HG03280 (cell line): ENCODE data around the gene LKAAEAR1.

ENCODE experiments used
- ATAC-seq: cut with Tn5 transposase; IDR thresholded peaks from one replicate; pipeline ENCODE4 v1.9.1; 2021; ENCODE audit warnings: mild to moderate bottlenecking, moderate library complexity; ENCODE audit not compliant: unreplicated experiment

Gene LKAAEAR1

DNA sequence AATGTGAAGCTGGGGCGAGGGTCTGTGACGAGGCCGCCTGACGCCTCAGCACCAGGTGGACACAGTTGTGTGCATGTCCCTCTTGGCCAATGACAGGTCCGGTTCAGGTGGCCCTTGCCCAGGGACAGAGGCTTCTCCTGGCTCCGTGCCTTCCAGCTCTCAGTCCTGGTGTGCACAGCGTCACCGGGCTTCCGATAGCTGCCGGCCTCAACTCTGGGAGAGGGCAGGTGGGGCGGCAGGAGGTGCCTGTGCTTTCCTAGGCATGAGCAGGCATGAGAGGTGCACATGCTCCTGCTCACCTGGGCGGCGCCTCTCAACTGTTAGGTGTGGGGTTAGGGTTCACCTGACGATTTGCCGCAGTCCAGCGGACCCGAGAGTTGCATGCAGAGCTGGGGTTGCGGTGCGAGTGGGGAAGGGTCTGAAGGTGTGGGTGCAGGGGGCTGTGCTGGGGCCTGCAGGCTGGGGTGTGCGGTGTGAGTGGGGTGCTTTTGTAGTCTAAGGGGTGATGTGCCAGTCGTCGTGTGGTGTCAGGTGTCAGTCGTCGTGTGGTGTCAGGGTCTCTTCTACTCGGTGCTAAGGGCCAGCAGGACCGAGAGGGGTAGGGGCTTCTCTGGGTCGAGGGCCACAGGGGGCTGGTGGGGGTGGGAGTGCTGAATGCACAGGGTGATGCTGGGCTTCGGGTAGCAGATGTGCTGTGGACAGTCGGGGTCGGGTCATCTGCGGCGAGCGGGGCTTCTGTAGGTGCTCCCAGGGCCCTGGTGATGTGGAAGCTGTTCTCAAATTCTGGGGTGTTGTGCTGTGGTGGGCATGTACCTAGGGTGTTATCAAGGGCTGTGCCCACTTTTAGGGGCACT is 31.0 kb downstream of the LKAAEAR1 start:
- ATAC-seq: no peak

DNA sequence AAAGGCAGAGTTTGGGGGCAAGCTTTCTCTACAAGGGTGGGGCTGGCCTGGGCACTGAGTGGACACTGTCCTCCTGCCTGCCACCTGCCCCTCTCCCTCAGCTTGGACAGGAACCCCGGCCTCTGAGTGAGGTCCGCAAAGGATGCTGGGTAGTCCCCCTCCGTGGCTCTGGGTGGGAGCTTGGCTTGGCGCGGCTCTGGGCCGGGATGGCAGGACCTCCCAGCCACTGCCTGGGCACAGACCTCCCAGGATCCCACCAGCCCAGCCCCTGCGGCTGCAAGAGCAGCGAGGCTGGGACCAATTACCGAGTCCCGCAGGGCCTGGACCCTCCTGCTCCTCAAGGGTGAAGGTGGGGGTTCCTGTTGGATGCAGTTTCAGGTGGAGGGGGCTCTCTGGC is 31.9 kb downstream of the LKAAEAR1 start:
- no peak for ATAC-seq

DNA sequence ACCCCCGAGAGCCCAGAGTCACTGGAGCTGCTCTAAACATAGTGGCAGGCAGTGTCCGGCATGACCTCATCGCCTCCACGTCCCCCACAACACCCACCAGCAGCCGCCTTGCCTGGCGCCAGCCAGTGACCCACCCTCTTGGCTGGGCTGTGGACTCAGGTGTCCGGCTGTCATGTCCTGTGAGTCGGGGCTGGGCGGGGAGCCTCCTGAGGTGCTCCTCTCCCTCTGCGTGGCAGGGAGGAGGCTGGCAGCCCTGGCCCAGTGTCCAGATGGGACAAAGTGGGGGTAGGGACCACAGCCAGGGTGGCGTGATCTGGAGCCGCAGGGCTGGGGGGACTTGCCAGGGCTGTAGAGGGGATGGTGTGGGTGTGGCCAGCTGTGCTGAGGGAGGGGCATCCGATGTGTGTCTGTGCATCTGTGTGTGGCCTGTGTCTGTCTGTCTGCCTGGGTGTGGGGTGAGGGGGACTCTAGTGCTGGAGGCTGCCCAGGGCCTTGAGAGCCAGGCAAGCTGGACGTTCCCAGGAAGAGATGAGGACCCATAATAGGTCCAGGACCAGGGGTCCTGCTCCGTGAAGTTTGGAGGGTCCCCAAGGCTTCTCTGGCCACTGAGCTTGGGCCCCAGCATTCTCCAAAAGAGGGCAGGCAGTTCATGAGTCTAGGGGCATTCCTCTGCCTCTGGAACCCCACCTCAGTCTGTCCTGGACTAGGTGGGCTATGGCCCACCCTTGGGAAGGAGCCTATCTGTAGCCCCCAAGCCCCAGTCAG is 32.5 kb downstream of the LKAAEAR1 start:
- ATAC-seq: no peak

DNA sequence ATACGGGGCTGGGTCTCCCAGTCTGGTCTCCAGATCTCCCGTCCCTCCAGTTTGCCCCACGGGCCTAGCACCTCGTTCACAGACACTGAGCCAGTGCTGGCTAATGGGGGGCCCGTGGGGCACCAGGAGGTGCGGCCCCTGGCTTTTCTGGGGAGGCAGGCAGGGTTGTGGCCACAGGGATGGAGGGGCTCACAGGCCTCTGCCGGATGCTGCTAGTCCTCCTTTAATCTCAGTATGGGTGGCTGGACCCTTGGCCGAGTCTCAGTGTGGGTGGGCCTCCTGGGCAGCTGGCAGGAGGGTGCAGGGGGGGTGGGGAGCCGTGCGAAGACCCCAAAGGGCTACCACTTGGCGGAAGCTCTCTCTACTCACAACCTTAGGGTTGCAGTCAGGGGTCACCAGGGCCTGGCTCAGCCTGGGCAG is 33.2 kb downstream of the LKAAEAR1 start:
- ATAC-seq: no peak

DNA sequence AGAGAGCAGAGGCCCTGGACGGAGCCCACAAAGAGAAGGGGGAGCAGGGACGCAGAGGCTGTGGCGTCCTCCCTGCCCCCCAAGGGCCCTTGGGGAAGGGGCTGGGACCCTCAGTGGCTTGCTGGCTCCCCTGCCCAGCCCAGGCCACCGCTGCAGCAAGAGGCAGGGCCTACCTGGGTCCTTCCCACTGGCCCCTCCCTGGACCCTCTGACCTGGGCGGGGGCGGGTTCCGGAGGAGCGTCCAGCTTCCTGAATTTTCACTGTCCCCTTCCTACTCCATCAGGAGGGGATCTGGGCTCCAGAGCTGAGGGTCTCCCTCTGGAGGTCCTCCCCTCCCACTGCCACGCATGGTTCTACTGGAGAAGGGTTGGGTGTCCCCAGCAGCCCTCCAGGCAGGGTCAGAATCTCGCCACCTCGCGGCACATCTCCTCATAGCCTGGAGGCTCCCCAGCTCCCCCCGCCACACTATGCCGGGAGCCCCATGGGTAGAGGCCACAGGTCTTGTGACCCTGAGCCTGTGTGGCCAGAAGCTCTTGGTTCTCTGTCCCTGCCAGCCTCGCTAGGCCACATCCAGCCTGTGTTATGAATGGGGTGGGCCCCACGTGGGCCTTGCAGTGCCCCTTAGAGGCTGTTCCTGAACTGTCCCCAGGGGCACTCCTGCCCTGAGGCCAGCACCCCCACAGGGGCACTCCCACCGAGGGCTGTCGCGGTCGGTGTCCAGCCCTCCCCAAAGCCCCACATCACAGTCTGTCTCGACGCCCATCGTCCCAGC is 33.8 kb downstream of the LKAAEAR1 start:
- ATAC-seq: no peak

DNA sequence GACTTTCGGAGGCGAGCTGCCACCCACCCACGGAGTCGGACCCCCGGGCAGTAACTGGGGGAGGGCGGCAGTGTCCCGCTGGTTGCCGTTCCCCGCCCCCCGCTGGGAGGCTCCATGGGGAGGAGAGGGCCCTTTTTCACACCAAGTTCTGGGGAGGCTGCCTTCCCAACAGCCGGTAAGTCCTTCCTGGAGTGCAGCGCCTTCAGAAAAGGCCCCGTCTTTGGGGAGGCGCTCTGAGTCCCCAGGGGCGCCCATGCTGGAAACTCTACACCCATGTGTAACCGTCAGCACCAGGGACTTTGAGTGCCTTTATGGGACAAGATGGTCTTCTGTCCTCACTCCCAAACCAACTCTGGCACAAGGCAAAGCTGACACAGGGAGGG is 34.3 kb downstream of the LKAAEAR1 start:
- no peak for ATAC-seq

DNA sequence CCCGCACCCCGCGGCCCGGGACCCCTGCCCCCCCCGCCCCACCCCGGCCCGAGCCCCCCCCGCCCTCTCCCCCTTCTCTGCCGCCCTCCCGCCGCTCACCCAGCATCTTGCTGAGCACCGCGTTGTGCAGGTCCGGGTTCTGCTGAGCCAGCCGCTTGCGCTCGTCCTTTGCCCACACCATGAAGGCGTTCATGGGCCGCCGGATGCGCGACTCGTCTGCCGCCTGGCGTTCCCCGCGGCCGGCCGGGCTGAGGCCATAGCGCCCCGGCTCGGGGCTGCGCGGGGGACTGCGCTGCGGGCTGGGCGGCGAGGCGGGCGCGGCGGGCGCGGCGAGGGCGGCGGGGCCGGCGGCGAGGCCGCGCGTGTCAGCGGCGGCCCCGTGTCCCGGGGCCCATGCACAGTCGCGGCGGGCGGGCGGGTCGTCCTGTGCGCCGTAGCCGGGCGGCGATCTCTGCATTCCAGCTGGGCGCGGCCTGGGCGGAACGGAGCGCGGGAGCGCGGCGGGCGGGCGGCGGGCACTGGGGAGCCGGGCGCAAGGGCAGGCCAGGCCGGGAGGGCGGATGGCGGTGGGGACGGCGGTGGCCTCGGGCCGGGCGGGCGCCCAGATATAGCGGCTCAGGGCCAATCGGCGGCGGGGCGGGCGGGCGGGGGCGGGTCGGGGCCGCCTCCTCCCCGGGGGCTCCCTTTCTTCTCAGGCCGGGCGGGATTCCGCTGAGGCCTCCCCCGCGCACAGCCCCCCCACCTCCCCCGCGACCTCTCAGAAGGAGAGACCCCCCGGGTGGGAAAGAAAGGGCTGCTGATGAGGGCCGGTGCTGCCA is 34.9 kb downstream of the LKAAEAR1 start, which contains the start of gene SOX18:
TSS of gene SOX18 (minus strand) at position 580 of the 818 bp plus-strand sequence. CDS start at position 457, 123 bp downstream.
- no peak for ATAC-seq

DNA sequence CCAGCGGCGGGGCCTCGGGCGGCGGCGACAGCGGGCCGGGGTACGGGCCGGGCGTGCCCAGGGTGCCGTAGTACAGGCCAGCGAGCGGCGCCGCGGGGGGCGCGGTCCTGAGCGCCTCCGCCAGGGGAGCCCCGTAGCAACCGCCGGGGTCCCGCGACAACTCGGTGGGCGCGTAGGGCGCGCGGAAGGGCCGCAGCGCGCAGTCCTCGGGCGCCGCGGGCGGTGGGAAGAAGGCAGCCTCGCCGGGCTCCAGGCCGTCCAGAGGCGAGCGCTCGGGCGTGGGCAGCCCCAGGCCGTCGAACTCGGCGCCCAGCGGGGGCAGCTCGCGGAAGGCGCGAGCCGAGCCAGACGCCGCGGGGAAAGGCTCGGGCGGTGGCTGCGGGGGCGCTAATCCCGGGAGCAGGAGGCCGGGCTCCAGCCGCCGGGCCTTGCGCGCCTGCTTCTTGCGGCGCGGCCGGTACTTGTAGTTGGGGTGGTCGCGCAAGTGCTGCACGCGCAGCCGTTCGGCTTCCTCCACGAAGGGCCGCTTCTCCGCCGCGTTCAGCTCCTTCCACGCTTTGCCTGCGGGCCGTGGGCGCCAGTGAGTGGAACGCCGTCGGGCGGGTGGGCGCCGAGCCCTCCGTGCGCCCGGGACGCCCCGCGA is 35.7 kb downstream of the LKAAEAR1 start:
- no peak for ATAC-seq

DNA sequence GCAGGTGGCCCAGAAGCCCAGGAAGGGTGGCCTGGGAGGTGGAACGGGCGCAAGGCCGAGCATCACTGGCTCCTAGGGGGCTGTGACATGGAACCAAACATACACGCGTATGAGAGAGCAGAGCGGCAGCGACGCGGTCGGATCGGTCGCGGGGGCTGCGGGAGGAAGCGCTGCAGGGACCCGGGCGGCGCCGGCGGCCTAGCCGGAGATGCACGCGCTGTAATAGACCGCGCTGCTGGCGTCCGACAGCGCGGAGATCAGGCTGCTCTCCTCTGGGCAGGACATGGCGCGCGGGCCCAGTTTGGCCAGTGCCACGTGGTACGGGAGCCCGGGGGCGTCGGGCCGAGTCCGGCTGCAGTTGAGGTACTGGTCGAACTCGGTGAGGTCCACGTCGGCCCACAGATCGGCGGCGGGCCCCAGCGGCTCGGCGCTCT is 36.2 kb downstream of the LKAAEAR1 start:
- ATAC-seq: no peak

DNA sequence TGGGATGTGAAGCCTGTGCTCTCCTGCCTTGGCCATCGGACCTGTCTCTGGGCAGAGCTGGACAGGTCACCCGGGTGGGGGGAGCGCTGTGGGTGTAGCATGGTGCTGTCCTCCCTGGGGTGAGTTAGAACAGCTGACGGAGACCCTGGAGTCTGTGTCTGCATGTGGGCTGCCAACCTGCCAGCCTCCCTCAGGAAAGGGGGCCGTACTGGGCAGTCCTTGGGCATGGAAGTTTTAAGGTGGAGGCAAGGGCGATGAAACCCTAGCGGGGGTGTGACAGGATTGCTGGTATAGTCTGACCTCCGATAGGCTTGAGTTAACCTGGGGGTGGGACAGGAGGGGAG is 37.2 kb downstream of the LKAAEAR1 start:
- ATAC-seq: no peak

DNA sequence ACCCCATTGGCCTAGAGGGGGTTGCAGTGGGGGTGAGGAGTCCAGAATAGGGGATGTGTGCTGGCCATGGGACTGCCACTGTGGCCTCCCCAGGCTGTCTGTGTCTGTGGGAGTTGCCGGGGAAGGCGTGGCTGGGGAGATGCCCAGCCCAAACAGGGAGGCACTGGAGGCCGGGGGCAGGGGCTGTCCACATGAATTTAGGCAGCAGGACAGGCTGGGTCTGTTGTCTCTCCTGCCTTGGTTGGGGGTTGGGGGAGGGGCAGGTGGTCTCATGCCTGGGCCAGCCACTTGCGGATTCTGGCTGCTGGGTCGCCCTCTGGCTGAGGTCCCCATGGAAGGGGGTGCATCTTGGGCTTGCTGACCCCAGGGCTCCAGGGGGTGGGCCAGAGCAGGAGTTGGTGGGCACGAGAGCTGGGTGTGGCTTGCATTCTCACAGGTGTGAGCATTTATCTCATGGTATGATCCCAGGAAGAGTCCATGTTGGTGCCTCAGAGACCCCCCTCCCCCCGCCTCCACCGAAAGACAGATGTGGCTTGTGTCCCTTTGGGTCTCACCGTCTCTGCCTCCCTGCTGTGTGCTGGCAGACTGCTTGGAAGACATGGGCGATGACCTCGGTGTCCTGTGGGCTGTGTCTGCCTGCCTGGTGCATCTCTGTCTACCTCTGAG is 38.7 kb downstream of the LKAAEAR1 start:
- no peak for ATAC-seq

DNA sequence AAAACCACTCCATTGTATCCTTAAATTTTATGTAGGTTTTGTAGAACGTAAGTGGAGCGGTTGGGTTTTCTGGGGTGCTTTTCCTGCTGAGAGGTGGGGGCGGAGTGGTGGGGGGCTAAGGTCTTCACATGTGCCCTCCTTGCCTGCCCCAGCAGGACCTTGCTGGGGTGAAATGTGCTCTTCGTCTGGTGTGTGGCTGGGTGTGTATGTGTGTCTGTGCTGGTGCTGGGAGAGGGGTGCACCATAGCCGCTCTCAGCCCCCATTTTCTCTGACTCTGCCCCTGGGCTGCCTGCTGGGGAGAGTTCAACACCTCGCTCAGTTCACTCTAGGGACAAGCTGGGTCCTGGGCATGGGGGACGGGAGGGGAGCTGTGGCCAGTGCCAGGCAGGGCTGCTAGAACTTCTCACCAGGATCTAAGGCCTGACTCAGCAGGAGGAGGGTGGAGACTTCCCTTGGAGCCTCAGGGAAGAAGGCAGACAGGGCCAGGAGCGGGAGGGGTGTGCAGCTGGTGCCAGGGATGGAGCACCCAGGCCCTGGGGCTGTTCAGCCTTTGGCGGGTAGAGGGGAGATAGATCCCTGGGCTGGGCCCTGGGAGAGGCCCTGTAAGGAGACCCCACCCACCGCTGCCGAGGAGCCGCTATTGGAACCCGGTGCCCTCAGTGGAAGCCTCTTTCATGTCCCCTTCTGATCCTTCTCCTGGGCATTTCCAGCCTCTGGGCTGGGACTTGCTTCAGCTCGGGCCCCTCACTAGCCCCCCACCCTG is 39.5 kb downstream of the LKAAEAR1 start:
- ATAC-seq: no peak

DNA sequence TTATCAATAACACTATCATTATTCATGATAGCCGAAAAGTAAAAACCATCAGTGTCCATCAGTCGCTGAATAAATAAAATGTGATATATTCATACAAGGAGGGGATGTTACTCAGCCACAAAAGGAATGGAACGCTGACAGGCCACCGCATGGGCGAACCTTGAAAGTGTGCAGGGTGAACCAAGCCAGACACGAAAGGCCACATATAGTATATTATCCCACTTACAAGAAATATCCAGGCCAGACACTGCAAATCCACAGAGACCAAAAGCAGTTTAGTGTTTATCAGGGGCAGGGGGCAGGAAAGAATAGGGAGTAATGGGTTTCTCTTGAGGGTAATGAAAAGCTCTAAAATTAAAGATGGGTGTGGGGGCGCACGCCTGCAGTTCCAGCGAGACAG is 40.4 kb downstream of the LKAAEAR1 start:
- no peak for ATAC-seq

DNA sequence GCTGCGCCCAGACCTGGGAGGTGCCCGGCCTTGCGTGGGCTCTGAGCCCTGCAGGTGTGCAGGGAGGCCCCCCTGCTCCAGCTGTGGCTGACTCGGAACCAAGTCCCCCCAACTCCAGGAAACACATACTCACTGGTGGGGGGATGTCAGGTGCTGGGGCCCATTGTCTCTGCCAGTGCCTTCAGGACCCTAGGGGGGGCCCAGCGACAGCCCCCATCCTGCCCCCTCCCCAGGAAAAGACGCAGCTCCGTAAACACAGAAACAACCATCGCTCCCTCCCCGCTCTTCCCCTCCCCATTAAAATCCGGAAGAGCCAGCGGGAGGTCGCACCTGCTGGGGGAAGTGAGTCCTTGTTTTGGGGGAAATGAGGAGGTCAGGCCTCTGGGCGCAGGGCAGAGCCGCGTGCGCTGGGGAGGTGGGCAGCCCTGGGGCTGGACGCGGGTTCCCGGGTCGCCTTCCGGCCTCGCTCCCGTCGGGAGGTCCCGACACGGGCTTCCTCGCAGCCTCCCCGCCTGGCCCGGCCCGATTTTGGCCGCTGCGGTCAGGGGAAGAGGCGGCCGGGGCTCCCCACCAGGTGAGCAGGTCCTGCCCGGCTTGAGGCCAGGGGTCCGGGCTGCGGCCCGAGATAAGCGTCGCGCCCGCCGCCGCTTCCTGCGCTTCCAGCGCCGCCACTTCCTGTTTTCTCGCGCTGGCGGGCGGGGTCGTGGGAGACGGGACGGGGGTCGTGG is 42.0 kb downstream of the LKAAEAR1 start:
- no peak for ATAC-seq

DNA sequence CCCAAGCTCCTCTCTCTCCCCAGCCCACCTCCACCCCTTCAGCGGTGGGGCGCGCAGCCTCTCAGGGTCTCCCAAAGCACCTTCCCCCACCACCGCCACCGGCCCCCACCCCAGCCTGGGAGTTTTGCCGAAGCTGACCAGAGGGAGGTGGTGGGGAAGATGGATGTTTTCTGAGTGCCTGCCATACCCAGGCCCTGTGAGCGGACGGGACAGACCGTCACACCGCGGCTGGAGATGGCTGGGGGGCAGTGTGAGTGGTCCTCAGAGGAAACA is 42.5 kb downstream of the LKAAEAR1 start:
- no peak for ATAC-seq

DNA sequence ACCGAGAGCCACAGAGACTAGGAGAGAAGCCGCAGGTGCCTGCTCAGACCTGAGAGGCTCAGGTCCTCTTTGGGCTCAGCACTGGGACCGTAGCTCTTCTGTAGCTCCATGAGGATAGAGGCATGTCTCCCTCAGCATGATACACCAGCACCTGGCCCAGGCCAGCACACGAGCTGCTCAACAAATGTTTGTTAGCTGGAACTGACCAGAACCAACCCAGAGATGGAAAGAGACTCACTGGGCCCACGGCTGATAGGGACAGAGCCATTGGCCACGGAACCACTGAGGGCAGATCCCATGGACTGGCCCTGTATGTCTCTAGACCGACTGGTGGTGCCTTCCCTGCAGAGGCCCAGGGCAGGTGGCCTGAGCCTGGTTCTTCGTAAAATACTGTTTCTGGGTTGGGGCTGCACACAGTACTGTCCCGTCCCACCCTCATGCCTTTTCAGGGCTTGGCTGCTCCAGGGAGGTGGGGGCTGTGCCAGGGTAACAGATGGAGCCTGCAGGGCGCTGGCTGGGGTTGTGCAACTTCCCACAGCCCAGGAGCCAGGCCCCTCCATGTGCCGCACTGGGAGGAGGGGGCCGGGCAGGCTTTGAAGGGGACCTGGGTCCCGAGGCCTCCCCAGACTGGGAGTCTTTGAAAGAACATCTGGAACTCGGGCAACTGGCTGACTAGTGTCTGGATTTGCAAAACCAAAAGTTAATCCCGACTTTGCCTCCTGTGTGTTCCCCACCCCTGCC is 43.0 kb downstream of the LKAAEAR1 start:
- no peak for ATAC-seq

DNA sequence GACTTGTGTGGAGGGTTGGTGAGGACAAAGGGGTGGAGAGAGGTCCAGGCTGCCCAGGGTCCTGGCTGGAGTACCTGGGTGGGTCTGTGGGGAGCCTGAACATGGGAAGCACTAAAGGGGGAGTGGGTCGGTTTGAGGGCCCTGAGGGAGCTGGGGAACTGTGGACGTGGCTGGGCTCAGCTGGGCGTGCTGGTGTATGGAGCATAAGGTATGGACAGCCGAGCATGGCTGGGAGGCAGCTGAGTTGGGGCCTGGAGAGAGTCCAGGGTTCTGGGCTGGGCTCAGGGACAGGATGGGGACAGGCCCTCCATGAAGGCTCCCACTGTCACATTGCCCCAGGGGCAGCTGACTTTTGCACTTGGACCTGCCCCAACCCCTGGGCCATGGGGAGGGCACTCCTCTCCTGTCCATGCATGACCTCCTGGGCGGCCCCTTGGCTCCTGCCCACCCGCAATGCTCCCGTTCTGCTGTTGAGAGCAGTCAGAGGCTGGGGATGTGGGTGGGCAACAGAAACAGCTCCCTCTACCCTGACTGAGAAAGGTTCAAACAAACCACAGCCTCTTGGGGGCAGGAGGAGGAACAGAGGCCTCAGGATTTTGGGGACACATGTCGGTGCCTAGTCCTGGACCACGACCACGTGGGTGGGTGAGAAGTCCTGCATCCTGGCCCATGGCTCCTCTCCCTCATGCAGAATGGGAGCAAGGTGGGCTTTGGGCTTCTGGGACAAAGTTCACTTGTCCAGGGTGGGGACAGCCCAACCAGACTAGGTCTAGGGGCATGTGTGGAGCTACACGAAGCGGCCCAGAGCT is 43.8 kb downstream of the LKAAEAR1 start:
- no peak for ATAC-seq
